8988T (cell line): ENCODE results near the gene WDR45B.

ENCODE experiments used
- DNase-seq: peaks from one replicate; pipeline ENCODE4 v3.0.0; 2011

WDR45B gene

GRCh38 chr17:82648165-82648668 is at the start of gene WDR45B:
TSS of gene WDR45B (minus strand) at chr17:82648444. CDS start at chr17:82648340, 104 bp downstream.
- peak; percentile 96 for DNase-seq

DNA sequence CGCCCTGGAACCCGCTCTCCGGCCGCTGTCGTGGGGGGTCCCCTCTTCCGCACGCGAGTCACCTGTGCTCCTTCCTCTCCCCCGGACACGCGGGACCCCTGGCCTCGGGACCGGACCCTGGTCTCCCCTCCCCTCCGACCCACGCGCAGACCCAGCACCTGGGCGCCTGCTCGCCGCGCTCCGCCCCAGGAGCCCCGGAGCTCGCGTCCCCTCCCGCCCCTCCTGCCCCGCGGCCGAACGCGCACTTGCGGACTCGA is 49.5 kb upstream of the WDR45B start:
- DNase-seq: no peak

- DNase-seq: no peak
Measured at GRCh38 chr17:82696916-82697807, 48.9 kb upstream of the WDR45B start.

DNA sequence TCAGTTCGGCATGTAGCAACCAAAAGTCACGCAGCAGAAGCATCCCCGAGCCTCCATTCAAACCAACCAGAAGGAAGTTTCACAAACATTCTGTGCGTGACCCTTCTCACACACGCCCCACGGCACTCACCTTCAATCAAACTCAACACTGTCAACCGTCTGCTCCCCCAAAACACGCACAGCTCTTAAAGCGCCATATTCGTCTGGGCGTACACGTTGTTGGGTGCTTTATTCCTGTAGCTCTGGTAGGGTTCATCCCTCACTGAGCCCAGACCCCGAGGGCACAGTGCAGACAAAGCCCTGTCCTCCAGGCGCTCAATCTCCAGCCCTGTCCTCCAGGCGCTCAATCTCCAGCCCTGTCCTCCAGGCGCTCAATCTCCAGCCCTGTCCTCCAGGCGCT is 48.0 kb upstream of the WDR45B start:
- no peak for DNase-seq

DNA sequence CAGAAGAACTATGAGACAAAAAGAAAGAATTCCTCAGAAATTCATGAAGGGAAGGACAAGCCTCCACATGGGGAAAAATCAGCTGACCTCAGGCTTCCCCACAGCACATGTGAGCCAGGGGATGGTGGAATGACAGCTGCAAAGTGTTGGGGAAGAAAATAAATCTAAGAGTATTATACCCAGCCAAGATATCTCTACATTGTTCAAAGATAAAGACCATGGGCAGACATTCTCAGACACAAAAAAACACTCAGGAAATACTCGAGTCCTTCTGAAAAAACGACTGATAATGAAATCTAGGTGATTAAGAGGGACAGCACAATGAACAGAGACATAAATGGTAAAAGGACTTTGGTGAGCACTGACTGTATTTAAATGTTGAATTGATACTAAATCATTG is 46.4 kb upstream of the WDR45B start:
- DNase-seq: no peak

DNA sequence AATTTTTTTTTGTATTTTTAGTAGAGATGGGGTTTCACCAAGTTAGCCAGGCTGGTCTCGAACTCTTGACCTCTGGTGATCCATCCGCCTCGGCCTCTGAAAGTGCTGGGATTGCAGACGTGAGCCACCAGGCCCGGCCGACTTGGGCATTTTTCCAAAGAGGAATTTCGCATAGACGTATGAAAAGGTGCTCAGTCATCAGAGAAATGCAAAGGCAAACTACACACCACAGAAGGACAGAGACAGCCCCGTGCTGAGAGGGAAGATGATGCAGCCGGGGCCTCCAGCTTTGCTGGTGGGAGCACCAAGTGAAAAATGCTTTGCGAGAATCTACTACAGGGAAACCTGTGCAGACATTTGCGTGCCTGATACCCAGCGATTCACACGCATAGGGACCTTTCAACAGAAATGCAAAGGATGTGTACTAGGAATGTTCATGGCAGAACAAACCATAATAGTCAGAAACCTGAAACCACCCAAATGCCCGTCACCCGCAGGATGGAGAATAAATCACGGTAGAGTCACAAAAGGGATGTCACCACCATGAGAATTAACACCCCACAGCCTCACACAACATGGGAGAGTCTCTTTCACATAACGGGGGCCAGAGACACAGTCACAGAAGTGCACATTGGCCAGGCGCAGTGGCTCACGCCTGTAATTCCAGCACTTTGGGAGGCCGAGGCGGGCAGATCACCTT is 45.1 kb upstream of the WDR45B start:
- DNase-seq: no peak

GRCh38 chr17:82692268-82692667 is 44.0 kb upstream of the WDR45B start:
- DNase-seq: no peak

DNA sequence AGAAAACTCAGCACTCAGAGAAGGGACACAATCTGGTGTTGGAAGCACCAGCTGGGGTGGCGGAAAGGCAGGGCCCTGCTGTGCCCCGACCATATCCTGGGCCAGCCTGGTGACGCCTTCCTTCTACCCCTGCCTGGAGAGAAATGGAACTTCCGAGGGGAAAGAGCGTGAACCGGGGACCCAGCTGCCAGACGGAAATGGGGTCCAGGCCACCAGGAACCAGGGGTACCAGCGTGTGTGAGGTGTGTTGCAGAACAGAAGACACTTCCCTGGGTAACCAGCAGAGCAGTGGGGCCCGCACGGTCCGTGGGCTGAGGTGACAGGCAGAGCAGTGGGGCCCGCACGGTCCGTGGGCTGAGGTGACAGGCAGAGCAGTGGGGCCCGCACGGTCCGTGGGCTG is 43.5 kb upstream of the WDR45B start:
- no peak for DNase-seq

GRCh38 chr17:82690786-82691489 is 42.7 kb upstream of the WDR45B start:
- no peak for DNase-seq

- DNase-seq: no peak
Measured at GRCh38 chr17:82689077-82689476, 40.8 kb upstream of the WDR45B start.

GRCh38 chr17:82687871-82688270 is 39.6 kb upstream of the WDR45B start:
- no peak for DNase-seq

DNA sequence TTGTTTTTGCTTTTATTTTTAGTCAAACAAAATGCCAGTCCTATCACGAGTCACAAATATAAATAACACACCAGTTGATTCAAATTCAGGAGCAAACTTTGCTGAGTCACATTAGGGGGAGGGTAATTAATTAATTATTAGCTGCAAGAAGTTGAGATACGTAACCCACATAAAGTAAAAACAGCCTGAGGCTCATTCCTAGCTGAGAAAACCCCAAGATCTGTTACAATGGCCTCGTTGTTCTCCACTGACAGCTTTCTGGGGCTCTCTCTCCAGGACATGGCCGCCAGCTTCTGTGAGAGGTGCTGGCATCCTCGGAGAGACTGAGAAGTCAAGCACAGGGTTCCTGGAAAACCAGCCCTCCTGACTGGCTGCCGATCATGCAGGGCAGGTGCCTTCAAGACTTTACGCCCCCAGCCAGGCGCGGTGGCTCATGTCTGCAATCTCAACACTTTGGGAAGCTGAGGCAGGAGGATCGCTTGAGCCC is 39.2 kb upstream of the WDR45B start:
- DNase-seq: no peak

GRCh38 chr17:82686366-82687324 is 38.4 kb upstream of the WDR45B start:
- no peak for DNase-seq

DNA sequence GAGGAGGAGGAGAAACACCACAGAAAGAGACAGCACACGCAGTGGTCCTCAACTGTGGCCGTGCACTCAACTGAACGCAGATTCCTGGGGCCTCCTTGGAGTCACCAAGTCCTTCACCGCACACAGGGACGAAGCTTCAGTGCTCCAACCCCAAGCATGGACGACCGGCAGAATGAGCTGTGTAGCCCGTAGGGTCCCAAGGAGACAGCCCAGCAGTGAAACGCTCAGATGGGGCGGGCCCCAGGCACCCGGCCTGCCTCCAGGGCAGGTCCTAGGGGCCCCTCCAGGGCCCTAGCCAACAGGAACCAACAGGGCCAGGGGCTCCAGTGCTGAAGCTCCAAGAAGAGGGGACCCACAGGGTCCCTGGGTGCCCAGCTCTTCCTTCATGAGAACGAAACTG is 37.0 kb upstream of the WDR45B start:
- DNase-seq: no peak

- DNase-seq: no peak
Measured at GRCh38 chr17:82684228-82684841, 36.1 kb upstream of the WDR45B start.

GRCh38 chr17:82683534-82683933 is 35.3 kb upstream of the WDR45B start:
- DNase-seq: no peak

DNA sequence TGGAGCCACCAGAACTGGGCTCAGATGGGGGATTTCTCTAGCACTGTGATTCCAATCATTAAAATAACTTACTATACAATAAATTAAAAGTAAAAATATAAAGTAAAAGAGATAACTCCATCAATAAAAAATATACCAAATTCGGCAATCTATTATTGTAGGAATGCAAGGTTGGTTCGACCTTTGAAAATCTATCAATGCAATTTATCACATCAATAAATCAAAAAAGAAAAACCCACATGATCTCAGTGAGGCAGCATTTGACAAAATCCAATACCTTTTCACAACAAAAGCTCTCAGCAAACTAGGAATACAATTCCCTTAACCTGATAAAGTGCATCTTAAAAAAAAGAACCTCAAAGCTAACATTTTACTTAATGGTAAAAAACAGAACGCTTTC is 33.3 kb upstream of the WDR45B start:
- DNase-seq: no peak

DNA sequence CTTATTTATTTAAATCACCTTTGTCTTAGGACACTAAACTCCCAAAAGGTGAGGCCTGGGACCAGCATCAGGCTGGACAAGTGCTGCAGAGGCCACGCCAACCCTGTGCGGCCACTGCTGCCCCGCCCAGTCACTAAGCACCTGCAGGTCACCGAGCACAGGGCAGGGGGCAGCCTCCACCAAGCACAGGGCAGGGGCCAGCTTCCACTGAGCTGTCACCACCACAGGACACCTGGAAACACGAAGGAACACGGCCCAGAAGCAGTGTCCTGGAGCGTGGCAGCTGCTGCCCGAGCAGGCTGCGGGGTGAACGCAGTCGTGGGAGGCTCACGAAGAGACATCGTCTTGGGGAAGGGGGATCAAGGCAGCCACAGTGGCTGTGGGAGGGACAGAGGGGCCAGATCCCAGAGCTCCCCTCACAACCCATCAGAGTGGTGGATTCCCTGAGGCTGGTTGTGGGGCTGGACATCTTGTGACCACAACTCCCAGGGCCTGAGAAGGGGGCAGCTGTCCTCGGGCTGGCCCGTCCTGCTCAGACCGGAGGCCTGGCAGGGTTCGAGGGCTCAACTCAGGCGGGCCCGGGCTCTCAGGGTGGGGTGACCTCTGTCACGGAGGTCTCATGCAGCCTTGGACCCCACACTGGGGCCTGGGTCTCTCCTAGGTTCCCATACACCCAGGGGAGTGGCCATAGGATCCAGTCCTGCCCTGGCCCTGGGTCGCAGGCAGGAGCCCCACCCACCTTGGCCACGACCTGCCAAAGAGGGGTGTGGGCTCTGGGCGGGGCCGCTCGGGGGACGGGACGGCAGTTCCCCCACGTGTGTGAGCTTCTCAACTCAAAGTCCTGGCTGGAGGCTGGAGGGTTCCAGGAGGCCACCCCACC is 31.6 kb upstream of the WDR45B start:
- DNase-seq: no peak

DNA sequence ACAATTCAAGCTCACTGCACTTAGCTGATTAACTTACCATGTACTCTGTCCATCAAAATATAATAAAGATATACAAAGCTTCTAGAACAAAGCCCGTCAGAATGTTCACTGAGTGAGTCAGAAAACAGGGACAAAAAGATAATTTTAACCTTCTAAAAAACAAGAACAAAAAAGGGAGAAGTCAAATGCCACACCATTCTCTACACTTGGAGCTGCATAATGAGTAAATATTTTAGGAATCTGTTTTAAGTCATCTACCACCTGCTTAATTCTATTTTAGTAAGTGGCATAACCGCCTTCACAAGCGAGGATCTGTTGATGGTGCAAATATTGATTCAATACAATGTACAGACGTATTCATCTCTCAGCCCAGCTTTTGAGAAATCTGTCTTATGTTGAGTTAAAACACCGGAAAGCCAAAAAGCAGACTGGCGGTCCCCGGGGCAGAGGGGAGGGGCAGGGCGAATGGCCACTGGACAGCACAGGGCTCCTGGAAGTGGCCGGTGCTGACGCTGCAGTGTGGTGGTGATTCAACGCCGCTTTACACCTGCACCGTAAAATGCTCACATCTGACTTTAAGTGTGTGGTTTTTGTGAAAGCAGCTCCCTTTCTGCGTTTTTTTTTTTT is 30.1 kb upstream of the WDR45B start:
- DNase-seq: no peak

- DNase-seq: no peak
Measured at GRCh38 chr17:82677353-82677925, 29.2 kb upstream of the WDR45B start.
